ENCODE measurements around the gene SETD4. TPM values are rescaled to one million over a fixed set of nuclear protein-coding genes. Genes with fewer than 3 reads are reported as not detected.

SETD4 gene
- total RNA-seq, 1 experiment from 2014 or later, result 22.6 TPM

- TF ChIP-seq, protein P1, sequence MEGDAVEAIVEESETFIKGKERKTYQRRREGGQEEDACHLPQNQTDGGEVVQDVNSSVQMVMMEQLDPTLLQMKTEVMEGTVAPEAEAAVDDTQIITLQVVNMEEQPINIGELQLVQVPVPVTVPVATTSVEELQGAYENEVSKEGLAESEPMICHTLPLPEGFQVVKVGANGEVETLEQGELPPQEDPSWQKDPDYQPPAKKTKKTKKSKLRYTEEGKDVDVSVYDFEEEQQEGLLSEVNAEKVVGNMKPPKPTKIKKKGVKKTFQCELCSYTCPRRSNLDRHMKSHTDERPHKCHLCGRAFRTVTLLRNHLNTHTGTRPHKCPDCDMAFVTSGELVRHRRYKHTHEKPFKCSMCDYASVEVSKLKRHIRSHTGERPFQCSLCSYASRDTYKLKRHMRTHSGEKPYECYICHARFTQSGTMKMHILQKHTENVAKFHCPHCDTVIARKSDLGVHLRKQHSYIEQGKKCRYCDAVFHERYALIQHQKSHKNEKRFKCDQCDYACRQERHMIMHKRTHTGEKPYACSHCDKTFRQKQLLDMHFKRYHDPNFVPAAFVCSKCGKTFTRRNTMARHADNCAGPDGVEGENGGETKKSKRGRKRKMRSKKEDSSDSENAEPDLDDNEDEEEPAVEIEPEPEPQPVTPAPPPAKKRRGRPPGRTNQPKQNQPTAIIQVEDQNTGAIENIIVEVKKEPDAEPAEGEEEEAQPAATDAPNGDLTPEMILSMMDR (IDR thresholded peaks at IDR 0.05; ENCODE audit: unreplicated experiment), result no peak
- Mint-ChIP-seq H3K27ac (ENCODE audit: low read depth, unreplicated experiment) (no peak overlapping the region), H3K4me1 (ENCODE audit: insufficient read depth, unreplicated experiment) (no peaks in the 10 kb centered on the region), H3K36me3 (ENCODE audit: insufficient read depth, unreplicated experiment) (no peaks in the 10 kb centered on the region), H3K27me3 (ENCODE audit: insufficient read depth, unreplicated experiment) (peaks cover 51% of the 10 kb centered on the region), H3K4me3 (ENCODE audit: unreplicated experiment) (no peak overlapping the region), H3K9me3 (ENCODE audit: unreplicated experiment) (no peaks in the 10 kb centered on the region)
- BruUV-seq (replicated peaks), result no TSS peak
- POLR2A ChIA-PET, result no interaction called here
- DNase-seq (ENCODE audit: unreplicated experiment), result no peak
- intact Hi-C loops (cut with micrococcal nuclease), result no loop called here
- CTCF ChIA-PET, result interaction anchor here (0.6 to 0.7 kb wide), 4 partner anchors 144 to 1487 kb away, joined by 3 read pairs; no protein-coding TSS in a partner anchor
Measured at GRCh38 chr21:35995522-35996088, 64.7 kb downstream of the SETD4 start.

DNA sequence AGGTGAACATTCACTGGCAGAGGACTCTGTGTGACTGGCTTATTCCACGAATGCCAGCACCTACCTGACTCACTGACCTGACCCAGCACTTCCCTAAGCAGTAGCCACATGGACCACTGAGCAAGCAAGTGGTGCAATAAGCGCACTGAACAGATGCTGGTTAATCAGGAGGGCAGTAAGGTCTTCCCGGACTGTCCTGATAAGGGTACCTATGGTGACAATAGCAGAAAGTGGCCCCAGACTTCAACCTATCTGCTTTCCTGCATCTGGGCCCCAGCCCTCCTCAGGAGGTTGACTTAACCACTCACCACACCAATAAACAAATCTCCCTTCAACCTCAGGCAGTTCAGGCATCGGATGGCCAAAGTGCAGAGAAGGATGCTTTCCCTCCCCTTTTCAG is 65.7 kb downstream of the SETD4 start:
- ChIA-PET CTCF (no interaction called here), POLR2A (no interaction called here)
- Mint-ChIP-seq H3K4me1 (ENCODE audit: insufficient read depth, unreplicated experiment) (no peaks in the 10 kb centered on the region), H3K4me3 (ENCODE audit: unreplicated experiment) (no peak overlapping the region), H3K36me3 (ENCODE audit: insufficient read depth, unreplicated experiment) (no peaks in the 10 kb centered on the region), H3K27ac (ENCODE audit: low read depth, unreplicated experiment) (no peak overlapping the region), H3K27me3 (ENCODE audit: insufficient read depth, unreplicated experiment) (peaks cover 41% of the 10 kb centered on the region), H3K9me3 (ENCODE audit: unreplicated experiment) (no peaks in the 10 kb centered on the region)
- no TSS peak for BruUV-seq (replicated peaks)
- TF ChIP-seq, protein P1 (IDR thresholded peaks at IDR 0.05; ENCODE audit: unreplicated experiment), result no peak
- intact Hi-C loops (cut with micrococcal nuclease), result no loop called here
- DNase-seq (ENCODE audit: unreplicated experiment), result no peak

DNA sequence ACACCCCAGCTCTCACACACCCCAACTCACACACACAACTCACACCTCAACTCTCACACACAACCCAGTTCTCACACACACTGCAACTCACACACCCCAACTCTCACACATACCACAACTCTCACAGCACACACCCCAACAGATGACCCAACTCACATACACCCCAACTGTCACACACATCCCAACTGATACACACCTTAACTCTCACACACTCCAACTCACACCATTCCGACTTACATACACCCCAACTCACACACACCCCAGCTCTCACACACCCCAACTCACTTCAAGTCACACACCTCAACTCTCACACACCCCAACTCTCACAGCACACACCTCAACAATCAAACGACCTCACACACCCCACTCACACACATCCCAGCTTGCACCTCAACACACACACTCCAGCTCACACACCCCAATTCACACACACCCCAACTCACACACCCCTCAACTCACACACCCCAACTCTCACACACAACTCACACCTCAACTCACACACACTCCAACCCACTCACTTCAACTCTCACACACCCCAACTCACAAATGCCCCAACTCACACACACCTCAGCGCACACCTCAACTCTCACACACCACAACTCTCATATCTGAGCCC is 66.3 kb downstream of the SETD4 start:
- no peaks in the 10 kb centered on the region for H3K4me1 Mint-ChIP-seq (ENCODE audit: insufficient read depth, unreplicated experiment)
- H3K4me3 Mint-ChIP-seq (ENCODE audit: unreplicated experiment), result no peak overlapping the region
- no peak for DNase-seq (ENCODE audit: unreplicated experiment)
- H3K36me3 Mint-ChIP-seq (ENCODE audit: insufficient read depth, unreplicated experiment), result no peaks in the 10 kb centered on the region
- POLR2A ChIA-PET, result no interaction called here
- CTCF ChIA-PET, result interaction anchor here (0.7 kb wide), 1 partner anchor 61 kb away, joined by 5 read pairs; no protein-coding TSS in a partner anchor
- no peak overlapping the region for H3K27ac Mint-ChIP-seq (ENCODE audit: low read depth, unreplicated experiment)
- no peaks in the 10 kb centered on the region for H3K9me3 Mint-ChIP-seq (ENCODE audit: unreplicated experiment)
- TF ChIP-seq, protein P1 (IDR thresholded peaks at IDR 0.05; ENCODE audit: unreplicated experiment), result no peak
- H3K27me3 Mint-ChIP-seq (ENCODE audit: insufficient read depth, unreplicated experiment), result peaks cover 39% of the 10 kb centered on the region
- no TSS peak for BruUV-seq (replicated peaks)
- intact Hi-C loops (cut with micrococcal nuclease), result no loop called here

- no peaks in the 10 kb centered on the region for H3K36me3 Mint-ChIP-seq (ENCODE audit: insufficient read depth, unreplicated experiment)
- H3K4me3 Mint-ChIP-seq (ENCODE audit: unreplicated experiment), result no peak overlapping the region
- DNase-seq (ENCODE audit: unreplicated experiment), result no peak
- CTCF ChIA-PET, result no interaction called here
- POLR2A ChIA-PET, result no interaction called here
- no peaks in the 10 kb centered on the region for H3K4me1 Mint-ChIP-seq (ENCODE audit: insufficient read depth, unreplicated experiment)
- TF ChIP-seq, protein P1 (IDR thresholded peaks at IDR 0.05; ENCODE audit: unreplicated experiment), result no peak
- intact Hi-C loops (cut with micrococcal nuclease), result no loop called here
- no peak overlapping the region for H3K27ac Mint-ChIP-seq (ENCODE audit: low read depth, unreplicated experiment)
- no peaks in the 10 kb centered on the region for H3K9me3 Mint-ChIP-seq (ENCODE audit: unreplicated experiment)
- no TSS peak for BruUV-seq (replicated peaks)
- H3K27me3 Mint-ChIP-seq (ENCODE audit: insufficient read depth, unreplicated experiment), result peaks cover 17% of the 10 kb centered on the region
Measured at GRCh38 chr21:35991131-35991530, 69.2 kb downstream of the SETD4 start.
